ENCODE data around the gene PTPRJ. TPM values are rescaled to one million over a fixed set of nuclear protein-coding genes. Genes with fewer than 3 reads are reported as not detected.

Gene PTPRJ
- total and polyA plus RNA-seq, 10 donors = 6.4 to 135 (median 74.6) TPM

DNA sequence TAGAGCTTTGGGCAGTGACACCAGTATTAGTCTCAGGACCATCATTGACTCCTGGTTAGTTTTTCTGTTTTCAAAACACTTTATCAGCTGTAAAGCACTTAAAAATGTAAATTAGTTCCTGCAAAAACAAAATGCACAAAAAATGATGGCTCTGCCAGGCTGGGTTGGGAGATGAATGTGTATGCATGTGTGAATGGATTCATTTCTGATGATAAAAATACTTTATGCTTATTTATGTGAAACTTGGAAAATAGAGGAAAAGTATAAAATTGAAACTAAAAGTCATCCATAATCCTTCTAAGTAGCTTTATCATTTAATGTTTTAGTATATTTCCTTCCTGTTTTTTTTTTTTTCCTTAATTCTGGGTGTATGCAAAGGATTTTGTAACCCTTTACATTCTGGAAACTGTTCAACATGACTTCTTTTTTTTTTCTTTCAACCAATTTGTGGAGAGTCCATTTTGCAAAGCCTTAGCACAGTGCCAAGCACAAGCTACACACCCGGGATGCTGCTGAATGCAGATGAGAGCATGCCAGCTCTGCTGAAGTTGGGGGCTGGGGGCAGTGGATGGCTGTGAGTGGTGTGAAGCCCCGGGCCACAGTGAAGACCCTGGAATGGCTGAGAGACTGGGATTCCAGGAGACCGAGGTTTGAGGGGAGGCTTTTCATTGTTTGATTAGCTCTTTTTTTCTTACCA is 37.6 kb downstream of the PTPRJ start:
- no peak for TF ChIP-seq POLR2AphosphoS5 (IDR thresholded peaks at IDR 0.05)
- TF ChIP-seq, protein P1, sequence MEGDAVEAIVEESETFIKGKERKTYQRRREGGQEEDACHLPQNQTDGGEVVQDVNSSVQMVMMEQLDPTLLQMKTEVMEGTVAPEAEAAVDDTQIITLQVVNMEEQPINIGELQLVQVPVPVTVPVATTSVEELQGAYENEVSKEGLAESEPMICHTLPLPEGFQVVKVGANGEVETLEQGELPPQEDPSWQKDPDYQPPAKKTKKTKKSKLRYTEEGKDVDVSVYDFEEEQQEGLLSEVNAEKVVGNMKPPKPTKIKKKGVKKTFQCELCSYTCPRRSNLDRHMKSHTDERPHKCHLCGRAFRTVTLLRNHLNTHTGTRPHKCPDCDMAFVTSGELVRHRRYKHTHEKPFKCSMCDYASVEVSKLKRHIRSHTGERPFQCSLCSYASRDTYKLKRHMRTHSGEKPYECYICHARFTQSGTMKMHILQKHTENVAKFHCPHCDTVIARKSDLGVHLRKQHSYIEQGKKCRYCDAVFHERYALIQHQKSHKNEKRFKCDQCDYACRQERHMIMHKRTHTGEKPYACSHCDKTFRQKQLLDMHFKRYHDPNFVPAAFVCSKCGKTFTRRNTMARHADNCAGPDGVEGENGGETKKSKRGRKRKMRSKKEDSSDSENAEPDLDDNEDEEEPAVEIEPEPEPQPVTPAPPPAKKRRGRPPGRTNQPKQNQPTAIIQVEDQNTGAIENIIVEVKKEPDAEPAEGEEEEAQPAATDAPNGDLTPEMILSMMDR (IDR thresholded peaks at IDR 0.05 in 8 of 11, conservative IDR thresholded peaks at IDR 0.05 in 3 of 11) = no peak
- no peak for TF ChIP-seq POLR2A (IDR thresholded peaks at IDR 0.05)
- intact Hi-C loops (cut with DNase I; ENCODE audit: low total_unique reads) = no loop called here

DNA sequence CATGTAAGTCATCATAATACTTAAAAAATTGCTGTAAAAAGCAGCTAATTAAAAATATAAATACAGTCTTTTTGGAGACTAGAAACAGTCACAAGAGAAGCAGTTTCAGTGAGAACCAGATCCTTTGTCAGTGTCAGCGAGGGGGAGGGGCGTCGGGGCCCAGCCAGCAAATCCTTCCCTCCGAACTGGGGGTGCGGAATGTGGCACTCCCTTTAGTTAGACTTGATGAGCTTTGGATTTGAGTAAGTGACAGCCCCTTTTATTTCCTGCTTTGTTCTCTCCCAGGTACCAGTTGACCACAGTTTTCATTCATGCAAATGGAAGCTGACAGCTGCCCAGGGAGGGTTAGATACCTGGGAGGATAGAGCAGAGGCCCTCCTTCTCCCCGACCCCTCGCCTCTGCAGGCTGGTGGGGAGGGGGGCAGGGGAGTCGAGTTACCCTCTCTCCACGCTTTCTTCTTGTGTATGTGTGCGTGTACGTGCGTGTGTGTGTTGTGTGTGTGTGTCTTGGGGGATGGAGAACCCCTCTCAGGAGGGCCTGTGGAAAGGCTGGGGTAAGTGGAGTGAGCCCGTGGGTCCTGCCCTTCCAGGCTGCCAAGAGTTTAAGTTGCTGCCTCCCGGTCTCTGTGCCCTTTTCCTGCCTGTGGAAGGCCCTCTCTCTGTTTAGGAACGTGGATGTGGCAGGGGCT is 38.3 kb downstream of the PTPRJ start:
- Histone ChIP-seq H3K4me3 (peak overlapping the region in 1 of 8 donors; percentile 24), H3K4me1 (peaks cover 52 to 100% (median 96%) of the 10 kb centered on the region in 6 donors), H3K27me3 (replicated peaks in 1 of 7) (no peaks in the 10 kb centered on the region), H3K36me3 (peaks cover 0 to 4% (median 0%) of the 10 kb centered on the region in 6 donors), H3K27ac (peak overlapping the region; percentile 58 to 90 (median 81)), H3K9me3 (no peaks in the 10 kb centered on the region)
- 55 to 70% (median 60%) methylated on average over 14 to 15 of the region's 15 CpGs for WGBS, 5 donors
- TF ChIP-seq POLR2A (IDR thresholded peaks at IDR 0.05) (no peak), POLR2AphosphoS5 (IDR thresholded peaks at IDR 0.05) (no peak)
- TF ChIP-seq, protein P1 (IDR thresholded peaks at IDR 0.05 in 8 of 11, conservative IDR thresholded peaks at IDR 0.05 in 3 of 11) = no peak
- DNase-seq = peak; percentile 72
- intact Hi-C loops (cut with DNase I; ENCODE audit: low total_unique reads) = no loop called here

More for the DNA sequence above, 37.6 kb downstream of the PTPRJ start:
- Histone ChIP-seq H3K4me3 (peak overlapping the region in 1 of 8 donors; percentile 24), H3K36me3 (peaks cover 0 to 4% (median 0%) of the 10 kb centered on the region in 6 donors), H3K27me3 (replicated peaks in 1 of 7) (no peaks in the 10 kb centered on the region), H3K4me1 (peaks cover 59 to 100% (median 98%) of the 10 kb centered on the region in 6 donors), H3K27ac (peak overlapping the region in 7 of 8 donors; percentile 59 to 90 (median 89)), H3K9me3 (no peaks in the 10 kb centered on the region)
- DNase-seq = peak; percentile 63
- 51 to 70% (median 62%) methylated on average over 3 of the region's 3 CpGs for WGBS, 5 donors

DNA sequence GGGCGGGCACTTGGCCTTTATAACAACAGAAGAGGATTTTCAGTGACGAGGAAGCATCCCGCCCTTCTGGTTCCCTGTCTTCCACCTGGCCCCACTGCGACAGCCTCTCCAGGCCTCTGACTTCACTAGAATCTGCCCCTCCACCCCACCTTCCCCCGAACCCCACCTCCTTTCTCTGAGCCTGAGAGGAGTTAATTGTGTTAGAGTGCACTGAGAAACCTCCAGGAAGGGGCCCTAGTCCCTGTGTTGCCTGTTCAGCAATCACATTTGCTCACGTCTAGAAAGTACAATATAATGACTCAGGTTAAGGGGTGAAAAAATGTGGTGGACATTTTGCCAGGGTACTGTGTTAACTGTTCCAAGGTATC is 38.8 kb downstream of the PTPRJ start:
- H3K27me3 ChIP-seq (replicated peaks in 1 of 7) = no peaks in the 10 kb centered on the region
- H3K4me1 ChIP-seq = peaks cover 49 to 100% (median 93%) of the 10 kb centered on the region in 6 donors
- no peaks in the 10 kb centered on the region for H3K9me3 ChIP-seq
- peaks cover 0 to 7% (median 0%) of the 10 kb centered on the region in 6 donors for H3K36me3 ChIP-seq
- TF ChIP-seq POLR2AphosphoS5 (IDR thresholded peaks at IDR 0.05) = no peak
- no peak for TF ChIP-seq POLR2A (IDR thresholded peaks at IDR 0.05)
- TF ChIP-seq, protein P1 (IDR thresholded peaks at IDR 0.05 in 8 of 11, conservative IDR thresholded peaks at IDR 0.05 in 3 of 11) = no peak
- DNase-seq = no peak
- peak overlapping the region; percentile 58 to 90 (median 81) for H3K27ac ChIP-seq
- intact Hi-C loops (cut with DNase I; ENCODE audit: low total_unique reads) = no loop called here
- peak overlapping the region in 1 of 8 donors; percentile 24 for H3K4me3 ChIP-seq
- WGBS, 5 donors = 29 to 59% (median 38%) methylated on average over 6 of the region's 6 CpGs

DNA sequence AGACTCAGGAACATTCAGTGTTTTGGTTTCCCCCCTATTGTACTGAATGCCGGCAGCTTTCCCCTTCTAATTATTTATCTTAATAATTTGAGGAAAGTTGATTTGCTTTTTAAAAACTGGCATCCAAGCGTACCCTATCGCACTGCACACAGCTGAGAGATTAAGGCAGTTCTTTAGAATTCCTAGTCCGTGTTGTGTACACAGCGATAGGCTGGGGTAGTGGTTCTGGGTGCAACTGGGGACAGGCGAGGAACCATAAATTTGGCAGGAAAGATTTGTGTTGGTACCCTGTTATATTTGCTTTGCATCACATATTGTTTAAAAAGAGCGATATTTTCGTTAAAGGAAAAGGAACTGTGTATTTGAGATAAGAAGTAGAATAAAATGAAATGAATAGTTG is 39.2 kb downstream of the PTPRJ start:
- intact Hi-C loops (cut with DNase I; ENCODE audit: low total_unique reads) = no loop called here
- peak overlapping the region; percentile 58 to 90 (median 81) for H3K27ac ChIP-seq
- TF ChIP-seq, protein P1 (IDR thresholded peaks at IDR 0.05 in 8 of 11, conservative IDR thresholded peaks at IDR 0.05 in 3 of 11) = no peak
- TF ChIP-seq POLR2AphosphoS5 (IDR thresholded peaks at IDR 0.05) (no peak), POLR2A (IDR thresholded peaks at IDR 0.05) (no peak)
- peaks cover 0 to 10% (median 0%) of the 10 kb centered on the region in 6 donors for H3K36me3 ChIP-seq
- DNase-seq = no peak
- H3K4me3 ChIP-seq = peak overlapping the region in 1 of 8 donors; percentile 34
- no peaks in the 10 kb centered on the region for H3K27me3 ChIP-seq (replicated peaks in 1 of 7)
- H3K4me1 ChIP-seq = peaks cover 45 to 100% (median 92%) of the 10 kb centered on the region in 6 donors
- WGBS, 5 donors = 63 to 77% (median 68%) methylated on average over 8 of the region's 8 CpGs
- H3K9me3 ChIP-seq = no peaks in the 10 kb centered on the region
